PC-3 (cell line): ENCODE data around the gene ALDH7A1.

Experiments used
- EZH2 ChIP-seq: fragments of 300-600 bp; sonication (generic); IDR thresholded peaks from one replicate; pipeline ENCODE4 v1.6.1; 2017; ENCODE audit warnings: antibody characterized with exemption, mild to moderate bottlenecking, low read length; ENCODE audit not compliant: unreplicated experiment
- EZH2phosphoT487 ChIP-seq: fragments of 300-600 bp; sonication (generic); IDR thresholded peaks from 2 replicates; pipeline ENCODE4 v1.6.1; 2018; ENCODE audit warnings: mild to moderate bottlenecking, antibody characterized with exemption, low read length, borderline replicate concordance
- TF ChIP-seq, protein P1 (sequence below): fragments of 300-600 bp; sonication (generic); conservative IDR thresholded peaks from 2 replicates; pipeline ENCODE4 v1.5.1; 2017; ENCODE audit warnings: antibody characterized with exemption, low read depth, mild to moderate bottlenecking, low read length

DNA sequence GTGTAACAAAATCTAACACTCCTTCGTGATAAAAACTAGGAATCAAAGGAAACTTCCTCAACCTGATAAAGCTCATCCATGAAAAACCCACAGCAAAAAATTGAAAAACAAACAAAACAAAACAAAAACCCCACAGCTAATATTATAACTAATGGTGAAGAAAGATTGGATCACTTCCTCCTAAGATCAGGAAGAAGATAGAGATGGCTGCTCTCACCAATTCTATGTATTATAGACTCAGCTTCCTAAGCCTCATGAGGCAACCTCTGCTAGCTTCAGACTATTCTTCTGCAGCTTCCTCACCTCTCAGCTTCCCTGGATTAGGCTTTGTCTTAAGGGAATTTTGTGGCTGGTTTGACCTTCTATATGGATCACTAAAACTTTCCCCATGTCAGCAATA lies 45.8 kb upstream of the ALDH7A1 start:
- TF ChIP-seq, protein P1, sequence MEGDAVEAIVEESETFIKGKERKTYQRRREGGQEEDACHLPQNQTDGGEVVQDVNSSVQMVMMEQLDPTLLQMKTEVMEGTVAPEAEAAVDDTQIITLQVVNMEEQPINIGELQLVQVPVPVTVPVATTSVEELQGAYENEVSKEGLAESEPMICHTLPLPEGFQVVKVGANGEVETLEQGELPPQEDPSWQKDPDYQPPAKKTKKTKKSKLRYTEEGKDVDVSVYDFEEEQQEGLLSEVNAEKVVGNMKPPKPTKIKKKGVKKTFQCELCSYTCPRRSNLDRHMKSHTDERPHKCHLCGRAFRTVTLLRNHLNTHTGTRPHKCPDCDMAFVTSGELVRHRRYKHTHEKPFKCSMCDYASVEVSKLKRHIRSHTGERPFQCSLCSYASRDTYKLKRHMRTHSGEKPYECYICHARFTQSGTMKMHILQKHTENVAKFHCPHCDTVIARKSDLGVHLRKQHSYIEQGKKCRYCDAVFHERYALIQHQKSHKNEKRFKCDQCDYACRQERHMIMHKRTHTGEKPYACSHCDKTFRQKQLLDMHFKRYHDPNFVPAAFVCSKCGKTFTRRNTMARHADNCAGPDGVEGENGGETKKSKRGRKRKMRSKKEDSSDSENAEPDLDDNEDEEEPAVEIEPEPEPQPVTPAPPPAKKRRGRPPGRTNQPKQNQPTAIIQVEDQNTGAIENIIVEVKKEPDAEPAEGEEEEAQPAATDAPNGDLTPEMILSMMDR = no peak
- TF ChIP-seq EZH2phosphoT487 (no peak), EZH2 (no peak)
